Kidney (tissue), 14 donors: ENCODE data around the gene SHROOM4. TPM values are rescaled to one million over a fixed set of nuclear protein-coding genes. Genes with fewer than 3 reads are reported as not detected.

ENCODE experiments used
- DNase-seq, 5 donors: peaks; one replicate each; pipeline ENCODE4 v3.0.0-alpha.2; 2013 to 2020
- FAIRE-seq: peaks from 2 replicates; lab custom pipeline; 2012; peaks lifted over from hg19 to GRCh38; lab: Jason Lieb, UNC
- H3K27ac ChIP-seq, 2 donors: one replicate each; pipeline ENCODE4 v1.7.0; 2013; ENCODE audit warnings: low read depth in 2 of 2, low read length in 2 of 2, inconsistent platforms in 1 of 2
- H3K27me3 ChIP-seq: one replicate; pipeline ENCODE4 v1.7.1; 2013; ENCODE audit warnings: low read length, inconsistent platforms; ENCODE audit not compliant: control insufficient read depth, insufficient read depth
- H3K36me3 ChIP-seq, 3 donors: one replicate each; pipeline versions ENCODE4 v1.7.0 to v1.7.1; 2013; ENCODE audit warnings: low read length in 3 of 3, control low read depth in 1 of 3, inconsistent platforms in 1 of 3; ENCODE audit not compliant: insufficient read depth in 3 of 3, control insufficient read depth in 2 of 3
- H3K4me1 ChIP-seq, 3 donors: one replicate each; pipeline versions ENCODE4 v1.7.0 to v1.7.1; 2013; ENCODE audit warnings: low read length in 3 of 3, inconsistent platforms in 1 of 3, low read depth in 1 of 3; ENCODE audit not compliant: control insufficient read depth in 2 of 3, insufficient read depth in 2 of 3
- H3K4me3 ChIP-seq, 3 donors: one replicate each; pipeline versions ENCODE4 v1.7.0 to v1.8.1; 2013; ENCODE audit warnings: low read length in 3 of 3, control low read depth in 1 of 3, inconsistent platforms in 1 of 3
- H3K9ac ChIP-seq, 3 donors: one replicate each; pipeline versions ENCODE4 v1.7.0 to v1.7.1; 2013; ENCODE audit warnings: low read length in 3 of 3, control low read depth in 1 of 3, inconsistent platforms in 1 of 3
- H3K9me3 ChIP-seq, 3 donors: one replicate each; pipeline versions ENCODE4 v1.7.0 to v1.7.1; 2013; ENCODE audit warnings: low read length in 3 of 3, control low read depth in 1 of 3, inconsistent platforms in 1 of 3; ENCODE audit not compliant: control insufficient read depth in 2 of 3, insufficient read depth in 1 of 3
- intact Hi-C: fragments of 100-400 bp; cut with DNase I; formaldehyde crosslinking; loops from one replicate; pipeline ENCODE4 v1.11.1; 2022
- polyA plus RNA-seq: library from polyadenylated mRNA; stranded (reverse); fragments of 350-450 nt; fragmentation: Illumina TruSeq; extraction: RNeasy Lipid Tissue Mini Kit (QIAGEN cat#74804); gene quantifications from one replicate; pipeline ENCODE4 v1.2.3, GENCODE V29; 2014; ENCODE audit warnings: low read depth, low replicate concordance; ENCODE audit not compliant: insufficient read depth
- total RNA-seq: library from RNA; stranded (reverse); fragmentation: NEBNext Ultra II Directional; extraction: Animal tissue kit (Norgen Biotek cat#: 25700); gene quantifications from one replicate; pipeline ENCODE4 v1.2.1, GENCODE V29; 2021
- TF ChIP-seq, protein P1 (sequence below): IDR thresholded peaks from 3 replicates; pipeline ENCODE4 v1.5.1; 2012; ENCODE audit warnings: mild to moderate bottlenecking, moderate library complexity, borderline replicate concordance; ENCODE audit not compliant: insufficient read depth; ENCODE audit errors: extremely low read depth
- donor health status: control.
- donor health status: control.
- donor health status: control.
- donor health status: control.
- donor health status: control.
- donor health status: DM: yes; HTN: yes; CAD: no.
- donor health status: Normal renal cell carcinoma (clear cell type).

SHROOM4 gene
- total and polyA plus RNA-seq, 2 donors from 2014 or later, result 5.7 to 21.8 TPM

DNA sequence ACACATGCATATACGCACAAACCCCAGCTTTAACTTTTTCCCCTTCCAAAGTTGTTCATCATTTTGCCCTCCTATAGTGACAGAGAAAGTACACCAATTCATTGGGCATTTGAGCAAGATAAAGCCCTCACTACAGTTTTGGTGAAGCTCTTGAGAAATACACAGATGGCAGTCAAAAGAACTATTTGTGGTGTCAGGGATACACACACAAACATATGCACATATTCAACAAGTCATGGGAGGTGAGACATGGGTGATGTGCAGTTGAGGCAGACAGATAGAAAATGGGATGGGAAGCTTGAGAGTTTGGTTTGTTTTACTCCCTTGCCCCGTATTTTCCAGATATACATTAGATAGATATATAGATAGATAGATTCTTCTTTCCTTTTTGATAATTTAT is 11.8 kb upstream of the SHROOM4 start:
- DNase-seq, result no peak
- Histone ChIP-seq H3K9me3 (no peaks in the 10 kb centered on the region), H3K9ac (no peak overlapping the region), H3K27me3 (no peaks in the 10 kb centered on the region), H3K4me3 (no peak overlapping the region), H3K36me3 (no peaks in the 10 kb centered on the region), H3K27ac (no peak overlapping the region), H3K4me1 (no peaks in the 10 kb centered on the region)
- intact Hi-C loops, result no loop called here
- TF ChIP-seq, protein P1, sequence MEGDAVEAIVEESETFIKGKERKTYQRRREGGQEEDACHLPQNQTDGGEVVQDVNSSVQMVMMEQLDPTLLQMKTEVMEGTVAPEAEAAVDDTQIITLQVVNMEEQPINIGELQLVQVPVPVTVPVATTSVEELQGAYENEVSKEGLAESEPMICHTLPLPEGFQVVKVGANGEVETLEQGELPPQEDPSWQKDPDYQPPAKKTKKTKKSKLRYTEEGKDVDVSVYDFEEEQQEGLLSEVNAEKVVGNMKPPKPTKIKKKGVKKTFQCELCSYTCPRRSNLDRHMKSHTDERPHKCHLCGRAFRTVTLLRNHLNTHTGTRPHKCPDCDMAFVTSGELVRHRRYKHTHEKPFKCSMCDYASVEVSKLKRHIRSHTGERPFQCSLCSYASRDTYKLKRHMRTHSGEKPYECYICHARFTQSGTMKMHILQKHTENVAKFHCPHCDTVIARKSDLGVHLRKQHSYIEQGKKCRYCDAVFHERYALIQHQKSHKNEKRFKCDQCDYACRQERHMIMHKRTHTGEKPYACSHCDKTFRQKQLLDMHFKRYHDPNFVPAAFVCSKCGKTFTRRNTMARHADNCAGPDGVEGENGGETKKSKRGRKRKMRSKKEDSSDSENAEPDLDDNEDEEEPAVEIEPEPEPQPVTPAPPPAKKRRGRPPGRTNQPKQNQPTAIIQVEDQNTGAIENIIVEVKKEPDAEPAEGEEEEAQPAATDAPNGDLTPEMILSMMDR, result no peak
- no peak for FAIRE-seq

DNA sequence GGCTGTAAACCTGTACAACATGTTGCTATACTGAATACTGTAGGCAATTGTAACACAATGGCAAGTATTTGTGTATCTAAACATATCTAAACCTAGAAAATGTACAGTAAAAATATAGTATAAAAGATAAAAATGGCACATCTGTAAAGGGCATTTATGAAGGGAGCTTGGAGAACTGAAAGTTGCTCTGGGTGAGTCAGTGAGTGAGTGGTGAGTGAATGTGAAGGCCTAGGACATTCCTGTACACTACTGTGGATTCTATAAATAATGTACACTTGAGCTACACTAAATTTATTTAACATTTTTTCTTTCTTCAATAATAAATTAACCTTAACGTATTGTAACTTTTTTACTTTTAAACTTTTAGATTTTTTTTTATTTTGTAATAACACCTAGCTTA is 5.0 kb upstream of the SHROOM4 start:
- H3K9me3 ChIP-seq, result no peaks in the 10 kb centered on the region
- intact Hi-C loops, result no loop called here
- DNase-seq (no peak), FAIRE-seq (peak; percentile 97)
- H3K4me1 ChIP-seq, result no peaks in the 10 kb centered on the region
- no peak overlapping the region for H3K9ac ChIP-seq
- H3K27ac ChIP-seq, result no peak overlapping the region
- TF ChIP-seq, protein P1, result no peak
- no peak overlapping the region for H3K4me3 ChIP-seq
- H3K36me3 ChIP-seq, result no peaks in the 10 kb centered on the region
- no peaks in the 10 kb centered on the region for H3K27me3 ChIP-seq

DNA sequence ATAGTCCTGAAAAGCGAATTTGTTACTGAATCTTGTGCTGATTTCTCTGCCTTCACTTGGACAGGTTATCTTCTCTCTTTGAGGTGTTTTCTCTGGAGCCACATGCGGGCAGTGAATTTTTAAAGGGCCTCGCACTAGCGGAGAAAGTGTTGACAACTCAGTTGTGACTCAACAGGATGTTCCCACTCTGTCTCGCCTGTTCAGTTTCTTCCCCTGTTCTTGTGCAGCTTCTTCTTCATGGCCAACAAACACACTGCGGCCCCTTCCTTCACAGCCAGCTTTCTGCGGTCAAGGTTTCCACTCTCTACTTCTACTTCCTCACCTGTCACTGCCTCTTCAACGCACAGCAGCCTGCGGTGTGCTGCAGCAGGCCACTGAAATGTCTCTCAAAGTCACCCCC is 1.1 kb upstream of the SHROOM4 start:
- DNase-seq, result no peak
- Histone ChIP-seq H3K4me1 (no peaks in the 10 kb centered on the region), H3K36me3 (no peaks in the 10 kb centered on the region), H3K4me3 (no peak overlapping the region), H3K9me3 (no peaks in the 10 kb centered on the region), H3K9ac (no peak overlapping the region), H3K27ac (no peak overlapping the region), H3K27me3 (no peaks in the 10 kb centered on the region)
- TF ChIP-seq, protein P1, result no peak
- intact Hi-C loops, result no loop called here
- FAIRE-seq, result no peak

DNA sequence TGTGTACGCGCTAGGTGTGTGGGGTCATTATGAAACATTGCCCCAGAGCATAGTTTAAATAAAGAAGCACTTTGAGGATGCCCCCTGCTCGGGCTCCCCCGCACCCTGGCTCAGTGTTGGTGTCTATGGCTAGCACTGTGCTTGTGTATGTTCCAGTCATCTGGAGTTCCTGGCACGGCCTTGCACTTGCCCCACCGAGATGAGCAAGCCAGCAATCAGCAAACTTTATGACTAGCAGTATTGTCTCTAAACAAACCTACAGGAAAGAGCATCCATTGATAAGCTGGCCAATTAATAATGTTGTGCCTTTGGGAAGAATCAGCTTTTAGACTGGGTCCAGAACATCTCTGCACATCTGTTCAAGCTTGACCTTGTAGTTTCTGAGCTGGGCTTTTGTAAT is 707 bp upstream of the SHROOM4 start:
- Histone ChIP-seq H3K9ac (peak overlapping the region in 2 of 3 donors; percentile 33 to 82), H3K27me3 (no peaks in the 10 kb centered on the region), H3K36me3 (no peaks in the 10 kb centered on the region), H3K4me3 (peak overlapping the region; percentile 58 to 79 (median 62)), H3K27ac (no peak overlapping the region), H3K4me1 (no peaks in the 10 kb centered on the region), H3K9me3 (no peaks in the 10 kb centered on the region)
- TF ChIP-seq, protein P1, result no peak
- no peak for FAIRE-seq
- intact Hi-C loops, result no loop called here
- peak in 1 of 5 donors; percentile 31 for DNase-seq
